HepG2 (cell line): ENCODE data around the gene BBIP1. TPM values are rescaled to one million over a fixed set of nuclear protein-coding genes. Genes with fewer than 3 reads are reported as not detected.

ENCODE experiments used
- ATAC-seq: fragments of 200-7000 bp; cut with Tn5 transposase; 3 replicates; pipeline ENCODE4 v1.9.1; 2020; ENCODE audit warnings: mild to moderate bottlenecking, moderate library complexity
- BruUV-seq: library from RNA; stranded (reverse); fragments of 400-500 nt; replicated peaks from 2 replicates; lab custom pipeline; 2021; lab: Mats Ljungman, UMichigan
- CTCF ChIA-PET: fragments of 300-600 bp; formaldehyde crosslinking; extraction: SDS; loops from one replicate; lab custom pipeline; 2021; ENCODE audit warnings: low total read pairs, inconsistent platforms, low intra/inter-chr PET ratio; lab: Yijun Ruan, JAX
- POLR2A ChIA-PET: fragments of 350-600 bp; sonication (Branson Sonifier 250); formaldehyde crosslinking; loops from one replicate; lab custom pipeline; 2020; ENCODE audit warnings: antibody characterized with exemption, inconsistent platforms; lab: Yijun Ruan, JAX
- DNase-seq: peaks from one replicate; pipeline ENCODE4 v3.0.0-alpha.2; 2015; ENCODE audit warnings: low spot score
- FAIRE-seq: peaks from 3 replicates; lab custom pipeline; 2011; peaks lifted over from hg19 to GRCh38; lab: Jason Lieb, UNC
- H2AFZ ChIP-seq: one replicate; pipeline ENCODE4 v1.6.1; 2011; ENCODE audit warnings: low read length, inconsistent platforms
- H3K27ac ChIP-seq: fragments of 300-600 bp; 3 replicates; pipeline ENCODE4 v1.8.0; 2011; ENCODE audit warnings: mixed run types, mild to moderate bottlenecking, mixed read lengths, low read length, inconsistent platforms; ENCODE audit not compliant: insufficient read depth; ENCODE audit errors: extremely low read length
- H3K27me3 ChIP-seq, 2 experiments: fragments of 200-600 bp in 1 of 2; 2 replicates in 1 of 2; 3 replicates in 1 of 2; pipeline versions ENCODE4 v1.6.0 to v1.8.0; 2011; ENCODE audit warnings: low read length in 2 of 2, mild to moderate bottlenecking in 2 of 2, moderate library complexity in 2 of 2, inconsistent platforms in 1 of 2; ENCODE audit not compliant: insufficient read depth in 2 of 2, control insufficient read depth in 1 of 2
- H3K36me3 ChIP-seq, 2 experiments: fragments of 200-600 bp in 1 of 2; replicated peaks in 1 of 2; 2 replicates in 1 of 2; 3 replicates in 1 of 2; pipeline versions ENCODE4 v1.5.1 to v1.8.0; 2011; ENCODE audit warnings: low read length in 2 of 2, inconsistent platforms in 1 of 2; ENCODE audit not compliant: insufficient read depth in 2 of 2, control insufficient read depth in 1 of 2
- H3K4me1 ChIP-seq: 2 replicates; pipeline ENCODE4 v1.5.1; 2012; ENCODE audit warnings: low read length, inconsistent platforms; ENCODE audit not compliant: insufficient read depth
- H3K4me2 ChIP-seq: 2 replicates; pipeline ENCODE4 v1.6.0; 2011; ENCODE audit warnings: low read depth, low read length, inconsistent platforms
- H3K4me3 ChIP-seq, 3 experiments: fragments of 200-600 bp in 1 of 3; sonication (generic), shearing (Covaris generic) in 1 of 3; replicated peaks in 1 of 3; 2 replicates each; pipeline ENCODE4 v1.5.1; 2011 to 2016; ENCODE audit warnings: low read length in 3 of 3, inconsistent platforms in 2 of 3, low read depth in 2 of 3, mild to moderate bottlenecking in 2 of 3, control low read depth in 1 of 3, mixed read lengths in 1 of 3; ENCODE audit not compliant: insufficient read depth in 1 of 3
- H3K79me2 ChIP-seq: one replicate; pipeline ENCODE4 v1.6.1; 2011; ENCODE audit warnings: low read length, inconsistent platforms; ENCODE audit not compliant: insufficient read depth
- H3K9ac ChIP-seq: 2 replicates; pipeline ENCODE4 v1.6.0; 2011; ENCODE audit warnings: mild to moderate bottlenecking, low read depth, low read length, inconsistent platforms; ENCODE audit not compliant: insufficient read depth
- H3K9me3 ChIP-seq: 2 replicates; pipeline ENCODE4 v1.5.1; 2012; ENCODE audit warnings: mild to moderate bottlenecking, low read length
- H4K20me1 ChIP-seq: 2 replicates; pipeline ENCODE4 v1.6.0; 2011; ENCODE audit warnings: inconsistent platforms, mild to moderate bottlenecking, low read length, moderate library complexity; ENCODE audit not compliant: insufficient read depth
- ADNP ChIP-seq: sonication (generic); formaldehyde crosslinking; IDR thresholded peaks from 2 replicates; pipeline ENCODE4 v1.4.0; 2020; ENCODE audit warnings: missing genetic modification reagents
- CHCHD3 ChIP-seq: sonication (generic); formaldehyde crosslinking; IDR thresholded peaks from 2 replicates; pipeline ENCODE4 v1.8.0; 2022; ENCODE audit warnings: mild to moderate bottlenecking, missing genetic modification reagents, moderate library complexity
- HOXD1 ChIP-seq: sonication (generic); formaldehyde crosslinking; IDR thresholded peaks from 2 replicates; pipeline ENCODE4 v1.5.0; 2020; ENCODE audit warnings: missing genetic modification reagents
- KDM6A ChIP-seq: IDR thresholded peaks from 2 replicates; pipeline ENCODE4 v1.6.1; 2016; ENCODE audit warnings: low read depth
- KLF16 ChIP-seq, 2 experiments: sonication (generic) in 1 of 2; formaldehyde crosslinking in 1 of 2; IDR thresholded peaks; 2 replicates each; pipeline versions ENCODE4 v1.6.1 to v1.8.0; 2016 to 2023; ENCODE audit warnings: missing genetic modification reagents in 2 of 2, missing compliant biosample characterization in 1 of 2
- NR2F2 ChIP-seq: IDR thresholded peaks from 2 replicates; pipeline ENCODE4 v1.6.1; 2012; ENCODE audit warnings: low read depth, inconsistent platforms, borderline replicate concordance
- PHF5A ChIP-seq: IDR thresholded peaks from one replicate; pipeline ENCODE4 v1.6.1; 2018; ENCODE audit warnings: low read depth, missing genetic modification reagents; ENCODE audit not compliant: unreplicated experiment
- RCOR2 ChIP-seq: IDR thresholded peaks from 2 replicates; pipeline ENCODE4 v1.6.1; 2016; ENCODE audit warnings: missing biosample characterization, missing genetic modification reagents
- REL ChIP-seq: sonication (generic); formaldehyde crosslinking; conservative IDR thresholded peaks from 2 replicates; pipeline ENCODE4 v1.8.0; 2022; ENCODE audit warnings: mild to moderate bottlenecking, missing genetic modification reagents, moderate library complexity
- SSRP1 ChIP-seq: IDR thresholded peaks from 2 replicates; pipeline ENCODE4 v1.6.1; 2016; ENCODE audit warnings: control low read depth
- TEAD2 ChIP-seq: sonication (generic); formaldehyde crosslinking; IDR thresholded peaks from 2 replicates; pipeline ENCODE4 v1.9.0; 2021; ENCODE audit warnings: missing genetic modification reagents
- U2AF1 ChIP-seq: fragments of 200-400 bp; formaldehyde crosslinking; optimal IDR thresholded peaks from 2 replicates; pipeline ENCODE3; 2017; ENCODE audit warnings: mild to moderate bottlenecking, low read depth, low read length
- U2AF2 ChIP-seq: fragments of 200-400 bp; formaldehyde crosslinking; IDR thresholded peaks from 2 replicates; pipeline ENCODE4 v1.6.1; 2017; ENCODE audit warnings: low read depth, mild to moderate bottlenecking, low read length
- ZNF24 ChIP-seq: fragments of 450-650 bp; IDR thresholded peaks from 2 replicates; pipeline ENCODE4 v1.6.1; 2017; ENCODE audit warnings: antibody characterized with exemption, mild to moderate bottlenecking
- WGBS: methylation state at CpG from one replicate; pipeline ENCODE4 v1.1.6; 2017; ENCODE audit warnings: low lambda C conversion rate; 5-methylcytosine and 5-hydroxymethylcytosine counted together
- in situ Hi-C: cut with HindIII; loops from 2 replicates; pipeline ENCODE4 v1.10.0; 2017; ENCODE audit warnings: low pct_unique_long_range_greater_than_20kb; ENCODE audit not compliant: extremely low pct_ligation_motif_present
- intact Hi-C: fragments of 100-400 bp; cut with micrococcal nuclease; formaldehyde crosslinking; loops from one replicate; pipeline ENCODE4 v1.10.0; 2022; ENCODE audit not compliant: unreplicated experiment
- polyA plus RNA-seq, 8 experiments: library from polyadenylated mRNA; depleted of rRNA in 3 of 8; stranded (reverse) in 7 of 8; unstranded in 1 of 8; fragments of >200 nt; fragmentation: Illumina TruSeq in 4 of 8; extraction: Trizol in 4 of 8; gene quantifications; 2 replicates each; pipeline versions ENCODE4 v1.2.1 to v1.2.3, GENCODE V29; 2011 to 2016; ENCODE audit warnings: low read depth in 4 of 8, missing spikeins in 1 of 8, mixed read lengths in 1 of 8; ENCODE audit not compliant: insufficient read depth in 1 of 8
- total RNA-seq, 5 experiments: library from RNA; depleted of rRNA; stranded (reverse); fragments of >200 nt; fragmentation: Illumina TruSeq; extraction: Trizol; gene quantifications; 2 replicates each; pipeline ENCODE4 v1.2.3, GENCODE V29; 2016; ENCODE audit warnings: low read depth in 1 of 5
- TF ChIP-seq, protein P1 (sequence below): sonication (generic); formaldehyde crosslinking; IDR thresholded peaks from 2 replicates; pipeline ENCODE4 v1.4.0; 2020; ENCODE audit warnings: missing genetic modification reagents
- TF ChIP-seq, protein P2 (sequence below): sonication (generic); formaldehyde crosslinking; IDR thresholded peaks from 2 replicates; pipeline ENCODE4 v1.4.0; 2020; ENCODE audit warnings: mild to moderate bottlenecking, missing genetic modification reagents

BBIP1 gene
- total and polyA plus RNA-seq, 2 of the 13 experiments (the other 11 are each of a cell fraction or from before 2014, with no cell fraction given) = 18.3 to 24.1 TPM

DNA sequence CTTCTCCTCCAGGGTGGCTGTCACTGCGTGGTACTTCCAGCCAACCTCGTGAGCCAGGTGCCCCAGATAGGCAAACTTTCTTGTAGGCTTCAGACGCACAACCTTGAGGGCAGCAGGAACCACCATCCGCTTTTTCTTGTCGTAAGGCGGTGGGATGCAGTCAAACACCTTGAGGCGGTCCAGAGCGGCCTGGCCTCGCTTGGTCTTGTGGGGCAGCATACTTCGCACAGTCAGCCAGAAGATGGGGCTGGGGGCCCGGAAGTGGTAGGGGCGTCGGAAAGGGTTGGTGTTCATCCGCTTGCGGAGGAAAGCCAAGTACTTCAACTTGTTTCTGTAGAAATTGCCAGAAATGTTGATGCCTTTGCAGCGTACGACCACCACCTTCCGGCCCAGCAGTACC is 17.8 kb upstream of the BBIP1 start:
- Histone ChIP-seq H2AFZ (no peak overlapping the region), H3K9ac (no peak overlapping the region), H3K27me3 (no peaks in the 10 kb centered on the region), H4K20me1 (peaks cover 11% of the 10 kb centered on the region; the same call in 1 of the 2 replicates), H3K36me3 (no peaks in the 10 kb centered on the region; a peak in 2 of 5 replicates), H3K4me2 (no peak overlapping the region), H3K79me2 (peaks cover 76% of the 10 kb centered on the region), H3K4me3 (no peak overlapping the region), H3K27ac (no peak overlapping the region), H3K9me3 (no peaks in the 10 kb centered on the region), H3K4me1 (no peaks in the 10 kb centered on the region)
- intact Hi-C loops (no loop called here), in situ Hi-C loops (no loop called here)
- no peak for DNase-seq
- FAIRE-seq = no peak
- CTCF ChIA-PET = no interaction called here
- BruUV-seq = no TSS peak
- POLR2A ChIA-PET = no interaction called here
- TF ChIP-seq SSRP1 (CRISPR knock-in tag) (no peak), U2AF2 (no peak), KDM6A (CRISPR knock-in tag) (no peak), ZNF24 (no peak)
- 95% methylated on average over 13 of the region's 18 CpGs for WGBS
- ATAC-seq = no peak

DNA sequence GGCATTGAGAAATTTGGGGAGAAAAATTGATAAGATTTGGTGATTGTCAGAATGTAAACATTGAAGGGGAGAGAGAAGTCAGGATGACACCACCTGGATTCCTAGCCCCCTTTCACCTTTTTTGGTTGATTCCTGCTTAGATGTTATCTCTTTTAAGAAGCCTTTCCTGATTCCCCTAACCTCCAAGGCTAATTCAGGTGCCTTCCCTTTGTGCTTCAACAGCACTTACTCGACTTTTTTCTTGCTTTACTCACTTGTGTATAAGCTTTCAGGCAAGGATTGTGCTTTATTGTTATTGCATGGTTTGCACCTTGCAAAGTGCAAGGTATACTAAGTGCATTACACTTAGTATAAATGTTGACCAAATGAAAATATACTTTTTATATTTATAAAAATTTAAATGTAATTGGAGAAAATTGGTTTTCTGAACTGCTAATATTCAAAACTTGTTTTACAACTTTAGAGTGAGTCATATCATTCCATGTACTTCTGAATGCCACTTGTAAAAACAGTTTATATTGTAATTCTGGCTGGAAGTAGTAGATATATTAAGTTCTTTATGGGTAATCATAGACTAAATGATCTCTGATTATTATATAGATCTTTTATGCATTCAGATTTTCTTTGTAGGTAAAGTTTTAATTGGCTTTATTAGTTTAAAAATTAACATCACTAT is 13.7 kb upstream of the BBIP1 start:
- ChIA-PET CTCF (no interaction called here), POLR2A (interaction anchor here (1.7 kb wide), 1 partner anchor 14 kb away, joined by 7 read pairs; the partner anchor contains the start of genes BBIP1 and SHOC2)
- Histone ChIP-seq H3K4me3 (no peak overlapping the region), H4K20me1 (peaks cover 16% of the 10 kb centered on the region; the same call in 1 of the 2 replicates), H2AFZ (no peak overlapping the region), H3K27me3 (no peaks in the 10 kb centered on the region), H3K9me3 (no peaks in the 10 kb centered on the region), H3K4me2 (no peak overlapping the region), H3K79me2 (peaks cover 90% of the 10 kb centered on the region), H3K36me3 (no peaks in the 10 kb centered on the region; a peak in 2 of 5 replicates), H3K27ac (no peak overlapping the region), H3K4me1 (no peaks in the 10 kb centered on the region), H3K9ac (0 out of 2 replicates have a peak overlapping the region, but pooled peaks have one; percentile 7)
- in situ Hi-C loops (no loop called here), intact Hi-C loops (no loop called here)
- BruUV-seq = no TSS peak
- no peak for FAIRE-seq
- no peak for DNase-seq
- no peak for ATAC-seq
- 62% methylated on average over 1 of the region's 1 CpG for WGBS
- TF ChIP-seq HOXD1 (no peak), U2AF1 (no peak), KLF16 (CRISPR knock-in tag; IDR thresholded peaks at IDR 0.05) (no peak), RCOR2 (no peak), ADNP (CRISPR knock-in tag) (no peak), TEAD2 (CRISPR knock-in tag) (no peak), CHCHD3 (CRISPR knock-in tag) (no peak), REL (CRISPR knock-in tag) (no peak), PHF5A (CRISPR knock-in tag) (no peak), NR2F2 (no peak)
- TF ChIP-seq, protein P1, sequence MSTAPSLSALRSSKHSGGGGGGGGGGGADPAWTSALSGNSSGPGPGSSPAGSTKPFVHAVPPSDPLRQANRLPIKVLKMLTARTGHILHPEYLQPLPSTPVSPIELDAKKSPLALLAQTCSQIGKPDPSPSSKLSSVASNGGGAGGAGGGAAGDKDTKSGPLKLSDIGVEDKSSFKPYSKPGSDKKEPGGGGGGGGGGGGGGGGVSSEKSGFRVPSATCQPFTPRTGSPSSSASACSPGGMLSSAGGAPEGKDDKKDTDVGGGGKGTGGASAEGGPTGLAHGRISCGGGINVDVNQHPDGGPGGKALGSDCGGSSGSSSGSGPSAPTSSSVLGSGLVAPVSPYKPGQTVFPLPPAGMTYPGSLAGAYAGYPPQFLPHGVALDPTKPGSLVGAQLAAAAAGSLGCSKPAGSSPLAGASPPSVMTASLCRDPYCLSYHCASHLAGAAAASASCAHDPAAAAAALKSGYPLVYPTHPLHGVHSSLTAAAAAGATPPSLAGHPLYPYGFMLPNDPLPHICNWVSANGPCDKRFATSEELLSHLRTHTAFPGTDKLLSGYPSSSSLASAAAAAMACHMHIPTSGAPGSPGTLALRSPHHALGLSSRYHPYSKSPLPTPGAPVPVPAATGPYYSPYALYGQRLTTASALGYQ (CRISPR knock-in tag) = no peak
- TF ChIP-seq, protein P2, sequence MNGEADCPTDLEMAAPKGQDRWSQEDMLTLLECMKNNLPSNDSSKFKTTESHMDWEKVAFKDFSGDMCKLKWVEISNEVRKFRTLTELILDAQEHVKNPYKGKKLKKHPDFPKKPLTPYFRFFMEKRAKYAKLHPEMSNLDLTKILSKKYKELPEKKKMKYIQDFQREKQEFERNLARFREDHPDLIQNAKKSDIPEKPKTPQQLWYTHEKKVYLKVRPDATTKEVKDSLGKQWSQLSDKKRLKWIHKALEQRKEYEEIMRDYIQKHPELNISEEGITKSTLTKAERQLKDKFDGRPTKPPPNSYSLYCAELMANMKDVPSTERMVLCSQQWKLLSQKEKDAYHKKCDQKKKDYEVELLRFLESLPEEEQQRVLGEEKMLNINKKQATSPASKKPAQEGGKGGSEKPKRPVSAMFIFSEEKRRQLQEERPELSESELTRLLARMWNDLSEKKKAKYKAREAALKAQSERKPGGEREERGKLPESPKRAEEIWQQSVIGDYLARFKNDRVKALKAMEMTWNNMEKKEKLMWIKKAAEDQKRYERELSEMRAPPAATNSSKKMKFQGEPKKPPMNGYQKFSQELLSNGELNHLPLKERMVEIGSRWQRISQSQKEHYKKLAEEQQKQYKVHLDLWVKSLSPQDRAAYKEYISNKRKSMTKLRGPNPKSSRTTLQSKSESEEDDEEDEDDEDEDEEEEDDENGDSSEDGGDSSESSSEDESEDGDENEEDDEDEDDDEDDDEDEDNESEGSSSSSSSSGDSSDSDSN (CRISPR knock-in tag) = no peak
